RWPE2 (cell line): ENCODE results near the gene SLC38A9.
"Not testable (repeated sequence)": the region's sequence is repeated elsewhere in the genome, so short reads cannot be mapped to it uniquely, and the experiment has no call there.

Source experiments
- ATAC-seq: fragments of 200-7000 bp; cut with Tn5 transposase; 3 replicates; pipeline ENCODE4 v1.9.1; 2021; ENCODE audit warnings: low read depth
- DNase-seq: peaks from one replicate; pipeline ENCODE4 v3.0.0-alpha.2; 2020; ENCODE audit warnings: low spot score
- H3K27ac ChIP-seq: fragments of 450-650 bp; 2 replicates; pipeline ENCODE4 v1.5.1; 2017; ENCODE audit warnings: mild to moderate bottlenecking; ENCODE audit not compliant: poor library complexity, severe bottlenecking
- H3K27me3 ChIP-seq: fragments of 250-450 bp; sonication (Bioruptor Pico); 2 replicates; pipeline ENCODE4 v1.5.1; 2021; ENCODE audit warnings: mild to moderate bottlenecking, moderate library complexity; ENCODE audit not compliant: insufficient read depth, poor library complexity, severe bottlenecking
- H3K36me3 ChIP-seq: fragments of 250-450 bp; sonication (Bioruptor Pico); 2 replicates; pipeline ENCODE4 v1.5.1; 2020; ENCODE audit warnings: low read depth, mild to moderate bottlenecking, moderate library complexity
- H3K4me1 ChIP-seq: fragments of 250-450 bp; sonication (Bioruptor Pico); 2 replicates; pipeline ENCODE4 v1.5.1; 2021; ENCODE audit warnings: mild to moderate bottlenecking, moderate library complexity; ENCODE audit not compliant: insufficient read depth, poor library complexity, severe bottlenecking
- H3K4me3 ChIP-seq: fragments of 250-450 bp; sonication (Bioruptor Pico); 2 replicates; pipeline ENCODE4 v1.5.1; 2021; ENCODE audit warnings: mild to moderate bottlenecking, moderate library complexity; ENCODE audit not compliant: severe bottlenecking
- H3K9me3 ChIP-seq: fragments of 250-450 bp; sonication (Bioruptor Pico); 2 replicates; pipeline ENCODE4 v1.5.1; 2021; ENCODE audit warnings: mild to moderate bottlenecking, moderate library complexity; ENCODE audit not compliant: severe bottlenecking
- CTCF ChIP-seq: fragments of 450-650 bp; IDR thresholded peaks from one replicate; pipeline ENCODE4 v1.5.1; 2017; ENCODE audit warnings: mild to moderate bottlenecking, moderate library complexity; ENCODE audit not compliant: poor library complexity, severe bottlenecking

SLC38A9 gene

GRCh38 chr5:55610542-55610941 lies 101.6 kb downstream of the SLC38A9 start:
- no peak overlapping the region for H3K4me3 ChIP-seq
- no peak overlapping the region for H3K27ac ChIP-seq
- no peaks in the 10 kb centered on the region for H3K36me3 ChIP-seq
- ATAC-seq (no peak), DNase-seq (no peak)
- no peaks in the 10 kb centered on the region for H3K9me3 ChIP-seq
- no peak for TF ChIP-seq CTCF
- H3K27me3 ChIP-seq, result no peaks in the 10 kb centered on the region
- H3K4me1 ChIP-seq, result no peaks in the 10 kb centered on the region

GRCh38 chr5:55609413-55609812 lies 102.7 kb downstream of the SLC38A9 start:
- DNase-seq, result no peak
- H3K36me3 ChIP-seq, result no peaks in the 10 kb centered on the region
- no peak overlapping the region for H3K27ac ChIP-seq
- no peak overlapping the region for H3K4me3 ChIP-seq
- no peak for TF ChIP-seq CTCF
- ATAC-seq, result no peak
- H3K9me3 ChIP-seq, result no peaks in the 10 kb centered on the region
- H3K4me1 ChIP-seq, result peaks cover 6% of the 10 kb centered on the region
- H3K27me3 ChIP-seq, result no peaks in the 10 kb centered on the region

GRCh38 chr5:55608595-55609349 lies 103.4 kb downstream of the SLC38A9 start:
- H3K9me3 ChIP-seq, result no peaks in the 10 kb centered on the region
- H3K4me3 ChIP-seq, result no peak overlapping the region
- ATAC-seq, result no peak
- no peak overlapping the region for H3K27ac ChIP-seq
- H3K4me1 ChIP-seq, result peaks cover 8% of the 10 kb centered on the region
- no peaks in the 10 kb centered on the region for H3K27me3 ChIP-seq
- DNase-seq, result no peak
- no peaks in the 10 kb centered on the region for H3K36me3 ChIP-seq
- no peak for TF ChIP-seq CTCF

- not testable (repeated sequence) for H3K4me3 ChIP-seq, DNase-seq, H3K27me3 ChIP-seq, H3K27ac ChIP-seq, ATAC-seq, H3K36me3 ChIP-seq, H3K9me3 ChIP-seq
- peaks cover 13% of the 10 kb centered on the region for H3K4me1 ChIP-seq
These were observed 104.8 kb downstream of the SLC38A9 start for GRCh38 chr5:55607309-55607708.

- no peak for TF ChIP-seq CTCF
- peak; percentile 42; the same call in 1 of the 3 replicates for ATAC-seq
- H3K27ac ChIP-seq, result no peak overlapping the region
- H3K9me3 ChIP-seq, result no peaks in the 10 kb centered on the region
- peaks cover 27% of the 10 kb centered on the region for H3K4me1 ChIP-seq
- H3K27me3 ChIP-seq, result no peaks in the 10 kb centered on the region
- H3K36me3 ChIP-seq, result no peaks in the 10 kb centered on the region
- H3K4me3 ChIP-seq, result no peak overlapping the region
- no peak for DNase-seq
These were observed 107.5 kb downstream of the SLC38A9 start for GRCh38 chr5:55604611-55605067.
